NCI-H526 treated with DMSO at 0.1 percent for 48 hours (cell line): ENCODE results near the gene IRGQ.
"Not testable (repeated sequence)": the region's sequence is repeated elsewhere in the genome, so short reads cannot be mapped to it uniquely, and the experiment has no call there.

Experiments used
- DNase-seq: peaks from one replicate; lab custom pipeline; 2025; lab: John Stamatoyannopoulos, UW

IRGQ gene, protein sequence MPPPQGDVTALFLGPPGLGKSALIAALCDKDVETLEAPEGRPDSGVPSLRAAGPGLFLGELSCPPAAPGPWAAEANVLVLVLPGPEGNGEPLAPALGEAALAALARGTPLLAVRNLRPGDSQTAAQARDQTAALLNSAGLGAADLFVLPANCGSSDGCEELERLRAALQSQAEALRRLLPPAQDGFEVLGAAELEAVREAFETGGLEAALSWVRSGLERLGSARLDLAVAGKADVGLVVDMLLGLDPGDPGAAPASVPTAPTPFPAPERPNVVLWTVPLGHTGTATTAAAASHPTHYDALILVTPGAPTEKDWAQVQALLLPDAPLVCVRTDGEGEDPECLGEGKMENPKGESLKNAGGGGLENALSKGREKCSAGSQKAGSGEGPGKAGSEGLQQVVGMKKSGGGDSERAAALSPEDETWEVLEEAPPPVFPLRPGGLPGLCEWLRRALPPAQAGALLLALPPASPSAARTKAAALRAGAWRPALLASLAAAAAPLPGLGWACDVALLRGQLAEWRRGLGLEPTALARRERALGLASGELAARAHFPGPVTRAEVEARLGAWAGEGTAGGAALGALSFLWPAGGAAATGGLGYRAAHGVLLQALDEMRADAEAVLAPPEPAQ

DNA sequence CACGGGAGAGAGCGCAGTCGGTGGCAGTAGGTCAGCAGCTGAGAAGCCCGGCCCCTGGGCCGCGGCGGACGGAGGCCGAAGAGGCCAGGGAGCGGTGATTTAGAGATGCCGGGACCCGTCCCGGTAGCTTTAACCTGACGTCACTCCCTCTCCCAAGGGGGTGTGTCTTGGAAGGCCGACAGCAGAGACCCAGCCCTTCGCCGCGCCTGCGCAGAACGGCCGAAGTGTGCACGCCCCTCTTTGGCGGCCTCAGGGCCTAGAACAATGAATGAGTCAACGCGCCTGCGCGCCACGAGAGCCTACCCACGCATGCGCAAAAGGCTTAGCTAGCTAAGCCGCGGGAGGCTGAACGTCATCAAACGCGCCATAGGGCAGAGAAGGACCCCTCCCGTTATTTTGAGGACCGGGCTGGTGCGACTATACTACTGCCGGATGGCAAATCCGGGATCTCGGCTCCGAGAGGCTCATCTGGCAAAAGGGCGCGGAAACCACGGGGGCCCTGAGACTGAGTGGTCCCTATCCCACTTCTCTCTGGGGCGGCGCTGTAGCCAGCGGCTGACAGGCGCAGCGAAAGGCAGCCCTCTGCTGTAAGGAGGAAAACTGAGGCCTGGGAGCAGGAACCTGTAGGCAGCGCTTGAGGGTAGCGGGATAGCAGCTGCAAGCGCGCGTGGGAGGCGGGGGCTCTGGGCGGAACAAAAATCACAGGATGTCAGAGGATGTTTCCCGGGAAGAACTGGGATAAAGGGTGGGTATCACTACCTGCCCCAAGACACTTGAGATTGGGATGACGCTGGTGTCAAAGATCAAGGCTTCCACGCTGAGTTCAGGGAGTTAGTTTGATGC is at the start of gene IRGQ, which contains the start of gene ZNF576:
IRGQ (minus strand) TSS at position 136 of the 843 bp plus-strand sequence. CDS start 796 bp downstream, outside the sequence.
ZNF576 (plus strand) TSS at position 597 of the 843 bp plus-strand sequence. CDS start 514 bp downstream, outside the sequence.
- peak; percentile 99 for DNase-seq

DNA sequence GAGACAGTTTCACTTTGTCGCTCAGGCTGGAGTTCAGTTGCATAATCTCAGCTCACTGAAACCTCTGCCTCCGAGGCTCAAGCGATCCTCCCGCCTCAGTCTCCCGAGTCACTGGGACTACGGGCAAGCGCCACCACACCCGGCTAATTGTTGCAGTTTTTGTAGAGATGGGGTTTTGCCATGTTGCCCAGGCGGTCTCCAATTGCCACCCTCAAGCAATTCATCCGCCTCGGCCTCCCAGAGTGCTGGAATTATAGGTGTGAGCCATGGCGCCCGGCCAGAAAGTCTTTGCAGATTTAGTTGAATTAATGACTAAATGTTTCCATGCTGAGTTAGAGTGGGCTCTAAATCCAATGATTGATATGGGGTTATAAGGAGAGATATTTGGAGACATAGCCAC is 48.2 kb upstream of the IRGQ start:
- DNase-seq: no peak

DNA sequence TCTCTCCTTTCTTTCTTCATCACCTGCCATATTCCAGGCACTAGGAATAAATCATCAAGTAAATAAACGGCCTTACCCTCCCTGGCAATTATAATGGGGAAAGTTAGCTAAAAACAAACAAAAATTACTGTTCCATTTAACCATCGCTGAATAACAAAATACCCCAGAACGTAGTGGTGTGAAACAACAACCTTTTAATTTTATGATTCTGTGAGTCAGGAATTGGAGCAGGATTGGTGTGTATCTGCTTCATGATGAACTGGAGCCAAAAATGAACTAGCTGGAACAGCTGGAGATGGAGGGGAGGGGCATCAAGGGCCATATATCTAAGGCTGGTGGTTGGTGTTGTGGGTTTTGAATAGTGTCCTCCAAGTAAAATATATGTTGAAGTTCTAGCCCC is 47.4 kb upstream of the IRGQ start:
- DNase-seq: no peak

DNA sequence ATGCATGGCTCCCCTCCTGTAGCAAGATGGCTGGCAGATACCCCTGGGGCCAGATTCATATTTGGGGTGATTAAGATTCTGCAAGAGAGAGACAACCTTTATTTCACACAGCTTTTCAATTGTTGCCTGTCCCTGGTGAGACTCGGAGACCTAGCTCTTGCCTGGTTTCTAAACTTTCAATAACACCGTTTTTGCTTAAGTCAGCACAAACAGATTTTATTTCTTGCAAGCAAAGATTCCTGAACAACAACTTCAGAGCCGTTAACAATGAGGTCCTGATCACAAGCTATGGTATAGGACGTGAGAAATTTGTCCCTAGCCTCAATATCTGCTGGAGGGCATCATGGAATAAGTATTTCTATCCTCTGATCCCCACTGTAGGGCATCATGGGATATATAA is 46.6 kb upstream of the IRGQ start:
- no peak for DNase-seq

DNA sequence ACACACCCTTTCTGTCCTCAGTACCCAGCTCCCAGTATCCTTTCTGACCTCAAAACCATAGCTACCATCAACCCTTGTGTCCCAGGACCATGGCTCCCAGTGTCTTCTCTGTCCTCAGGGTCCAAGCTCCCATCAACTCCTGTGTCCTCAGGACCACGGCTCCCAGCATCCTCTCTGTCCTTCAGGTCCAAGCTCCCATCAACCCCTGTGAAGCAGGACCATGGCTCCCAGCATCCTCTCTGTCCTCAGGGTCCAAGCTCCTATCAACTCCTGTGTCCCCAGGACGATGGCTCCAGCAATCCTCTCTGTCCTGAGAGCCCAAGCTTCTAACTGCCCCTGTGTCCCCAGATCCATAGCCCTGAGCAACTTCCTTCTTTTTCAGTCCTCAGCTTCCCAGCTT is 45.4 kb upstream of the IRGQ start:
- DNase-seq: no peak

DNA sequence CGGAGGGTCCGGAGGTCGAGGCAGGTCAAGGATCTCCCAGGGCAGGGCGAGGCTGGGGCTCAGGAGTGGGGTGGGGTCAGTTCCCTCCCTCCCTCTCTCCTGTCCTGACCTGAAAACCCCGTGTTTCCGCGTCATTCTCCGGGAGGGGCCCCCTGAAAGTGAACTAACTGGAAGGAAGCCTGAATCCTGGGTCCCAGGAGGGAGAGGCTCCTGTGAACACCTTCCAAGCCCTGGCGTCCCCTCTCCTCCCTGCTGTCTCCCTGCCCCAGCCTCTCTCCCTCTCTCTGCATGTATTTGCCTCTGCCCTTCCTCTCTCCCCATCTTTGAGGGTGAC is 44.5 kb upstream of the IRGQ start:
- DNase-seq: no peak

DNA sequence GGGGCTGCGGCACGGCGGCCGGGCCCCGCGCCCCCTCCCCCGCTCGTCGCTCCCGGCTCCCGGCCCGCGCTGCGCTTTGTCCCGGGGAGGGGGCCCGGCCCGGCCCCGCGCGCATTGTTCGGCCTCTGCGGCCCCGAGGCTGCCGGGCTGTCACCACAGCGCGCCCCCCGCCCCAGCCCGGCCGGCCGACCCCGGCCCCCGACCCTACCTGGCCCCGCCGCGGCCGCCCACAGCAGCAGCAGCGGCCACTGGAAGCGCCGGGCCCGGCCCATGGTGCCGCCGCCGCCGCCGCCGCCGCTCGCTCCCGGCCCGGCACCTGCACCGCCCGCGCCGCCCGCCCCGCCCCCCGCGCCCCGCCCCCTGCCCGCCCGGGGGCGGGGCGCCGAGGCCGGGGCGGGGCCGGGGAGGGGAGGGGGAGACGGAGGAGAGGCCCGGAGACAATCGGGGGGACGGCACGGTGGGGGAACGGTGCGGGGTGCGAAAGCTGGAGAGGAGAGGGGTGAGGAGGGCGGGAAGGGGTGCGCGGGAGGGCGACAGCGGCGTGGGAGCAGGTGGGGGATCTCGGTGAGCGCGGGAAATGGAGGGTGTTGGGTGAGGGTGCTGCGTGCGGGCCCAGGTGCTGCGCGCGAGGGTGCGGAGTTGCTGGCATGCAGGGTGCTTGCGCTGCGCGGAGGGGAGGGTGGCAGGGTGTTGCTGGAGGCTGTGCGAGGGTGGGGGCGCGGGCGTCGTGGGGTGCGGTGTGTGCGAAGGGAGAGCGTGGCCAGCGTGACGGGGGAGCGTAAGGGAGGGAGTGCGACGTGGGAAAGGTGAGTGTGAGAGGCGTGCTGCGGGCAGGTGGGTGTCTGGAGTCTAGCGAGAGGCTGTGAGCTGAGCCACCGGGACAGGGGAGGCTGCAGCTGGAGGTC is 43.8 kb upstream of the IRGQ start, which contains the start of gene CADM4:
CADM4 (minus strand) TSS at position 332 of the 905 bp plus-strand sequence; CDS start at position 272, 60 bp downstream.
- DNase-seq: peak; percentile 55

DNA sequence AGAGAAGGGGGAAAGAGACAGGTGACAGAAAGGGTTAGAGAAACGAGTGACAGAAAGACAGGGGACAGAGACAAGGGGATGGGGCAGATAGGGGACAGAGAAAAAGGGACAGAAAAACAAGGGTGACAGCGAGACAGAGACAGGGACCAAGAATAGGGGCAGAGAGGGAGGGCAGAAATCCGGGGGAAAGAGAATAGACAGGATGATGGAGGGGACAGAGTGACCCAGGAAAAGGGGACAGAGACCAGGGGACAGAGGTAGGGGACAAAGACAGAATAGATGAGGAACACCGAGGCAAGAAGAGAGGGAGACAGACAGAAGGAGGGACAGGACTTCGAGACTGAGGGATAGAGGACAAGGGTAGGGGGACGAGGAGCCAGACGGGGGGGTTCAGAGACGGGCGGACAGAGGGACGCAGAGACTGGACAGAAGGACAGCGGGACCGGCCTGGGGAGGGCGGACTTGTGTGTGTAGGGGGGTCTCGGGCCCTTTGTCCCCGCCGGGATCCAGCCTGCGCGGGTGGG is 43.1 kb upstream of the IRGQ start:
- no peak for DNase-seq

DNA sequence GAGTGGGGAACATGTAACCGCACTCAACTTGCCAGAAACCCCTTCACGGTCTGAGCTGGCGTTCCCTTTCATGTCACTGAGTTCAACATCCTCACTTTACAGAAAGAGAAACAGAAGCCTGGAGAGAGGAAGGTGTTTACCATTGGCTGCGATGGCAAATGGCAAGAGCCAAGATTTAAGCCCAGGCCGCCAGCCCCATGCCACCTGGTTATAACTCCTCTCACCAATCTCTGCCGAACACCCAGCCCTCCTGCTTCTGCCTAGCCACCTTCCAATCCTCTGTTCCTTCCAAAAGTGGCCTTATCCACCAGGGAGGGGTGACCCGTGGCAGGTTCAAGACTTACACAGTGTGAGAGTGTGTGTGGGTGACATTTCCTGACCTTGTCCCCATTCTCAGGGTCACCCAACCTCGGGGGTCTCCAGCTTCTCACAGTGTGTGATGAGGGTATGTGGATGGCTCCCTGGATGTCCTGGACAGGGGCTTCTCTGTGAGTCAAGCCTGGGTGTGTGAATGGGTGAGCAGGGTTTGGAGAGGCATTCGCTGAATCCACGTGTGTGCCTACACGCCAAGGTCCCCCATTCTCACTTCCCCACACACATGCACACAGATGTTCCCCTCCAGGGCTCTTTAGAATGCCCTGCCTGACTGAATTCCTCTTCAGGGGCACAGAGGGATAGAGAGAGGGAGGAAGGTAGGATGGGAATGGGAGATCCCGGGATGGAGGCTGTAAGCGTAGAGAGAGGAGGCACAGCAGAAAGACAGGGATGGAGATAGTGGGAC is 42.5 kb upstream of the IRGQ start:
- no peak for DNase-seq

DNA sequence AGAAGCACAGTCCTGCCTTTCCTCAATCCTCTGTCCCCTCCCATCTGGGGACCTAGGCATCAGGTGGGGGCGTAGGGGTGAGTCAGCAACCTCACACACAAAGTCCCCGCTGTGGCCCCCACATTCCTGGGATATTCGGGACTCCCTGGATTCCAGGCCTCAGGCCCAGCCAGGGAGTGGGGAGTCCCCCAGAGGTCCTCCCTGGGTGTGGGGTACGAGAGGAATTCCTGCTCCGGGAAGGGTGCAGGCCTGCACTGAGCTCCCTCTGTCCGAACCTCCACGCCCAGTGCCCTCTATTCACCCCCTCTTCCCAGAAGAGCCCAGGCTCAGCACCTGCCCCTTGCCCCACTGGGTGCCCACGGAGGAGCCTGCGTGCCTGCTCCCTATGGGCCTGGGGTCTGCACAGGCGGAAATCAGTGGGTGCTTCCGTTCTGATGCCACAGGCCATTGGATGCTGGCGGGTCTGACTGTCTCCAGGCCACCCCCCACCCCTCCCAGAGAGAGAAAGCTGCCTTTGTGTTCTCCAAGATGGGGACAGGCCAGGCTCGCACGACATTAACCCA is 40.3 kb upstream of the IRGQ start:
- no peak for DNase-seq

DNA sequence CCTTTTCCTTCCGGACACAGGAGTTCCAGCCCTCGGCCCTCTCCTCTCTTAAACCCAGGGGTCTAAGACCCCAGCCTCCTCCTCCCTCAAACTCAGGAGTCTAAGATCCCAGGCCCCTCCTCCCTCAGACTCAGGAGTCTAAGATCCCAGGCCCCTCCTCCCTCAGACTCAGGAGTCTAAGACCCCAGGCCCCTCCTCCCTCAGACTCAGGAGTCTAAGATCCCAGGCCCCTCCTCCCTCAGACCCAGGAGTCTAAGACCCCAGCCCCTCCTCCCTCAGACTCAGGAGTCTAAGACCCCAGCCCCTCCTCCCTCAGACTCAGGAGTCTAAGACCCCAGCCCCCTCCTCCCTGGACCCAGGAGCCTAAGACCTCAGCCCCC is 39.6 kb upstream of the IRGQ start:
- not testable (repeated sequence) for DNase-seq

DNA sequence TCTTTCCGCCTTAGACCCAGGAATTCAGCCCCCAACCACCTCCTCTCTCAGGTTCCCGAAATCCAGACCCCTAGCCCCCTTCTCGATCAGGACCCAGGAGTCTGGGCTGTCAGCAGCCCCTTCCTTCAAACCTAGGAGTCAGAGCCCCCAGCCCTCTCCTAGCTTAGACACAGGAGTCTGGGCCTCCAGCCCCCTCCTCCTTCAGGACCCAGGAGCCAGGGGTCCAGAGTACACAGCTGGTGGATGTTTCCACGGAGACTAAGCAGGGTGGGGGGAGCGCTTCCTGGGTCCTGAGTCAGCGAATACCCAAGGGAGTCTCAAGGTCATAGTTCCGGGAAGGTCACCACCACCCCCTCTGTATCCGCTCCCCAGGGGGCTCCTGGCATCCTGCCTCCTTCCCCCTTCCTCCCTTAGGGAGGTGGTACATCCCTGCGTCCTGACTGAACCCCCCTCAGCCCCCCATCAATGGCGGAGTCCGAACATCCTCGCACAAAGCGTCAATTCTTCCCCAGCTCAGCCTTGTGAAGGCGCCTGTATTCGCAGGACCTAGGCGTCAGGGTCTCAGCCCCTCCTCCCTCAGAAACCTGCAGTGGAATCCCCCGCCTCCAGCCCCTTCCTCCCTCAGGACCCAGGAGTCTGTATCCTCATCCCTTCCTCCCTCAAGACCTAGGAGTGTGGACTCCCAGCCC is 39.1 kb upstream of the IRGQ start:
- no peak for DNase-seq

DNA sequence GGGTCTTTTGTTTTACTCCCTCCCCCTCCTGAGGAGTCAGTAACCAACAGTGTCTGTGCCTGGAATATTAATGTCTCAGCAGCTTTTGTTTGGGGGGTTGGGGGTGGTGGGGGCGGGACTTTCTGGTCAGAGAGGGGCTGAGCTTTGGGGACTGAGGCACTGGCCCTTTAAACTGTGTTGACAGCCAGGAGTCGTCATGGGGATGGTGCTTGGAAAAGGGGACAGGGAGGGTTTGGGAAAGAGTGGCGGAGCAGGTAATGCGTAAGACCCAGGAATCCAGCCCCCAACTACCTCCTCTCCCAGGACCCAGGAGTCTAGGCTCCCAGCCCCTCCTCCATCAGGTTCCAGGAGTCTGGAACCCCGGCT is 38.6 kb upstream of the IRGQ start:
- DNase-seq: no peak

DNA sequence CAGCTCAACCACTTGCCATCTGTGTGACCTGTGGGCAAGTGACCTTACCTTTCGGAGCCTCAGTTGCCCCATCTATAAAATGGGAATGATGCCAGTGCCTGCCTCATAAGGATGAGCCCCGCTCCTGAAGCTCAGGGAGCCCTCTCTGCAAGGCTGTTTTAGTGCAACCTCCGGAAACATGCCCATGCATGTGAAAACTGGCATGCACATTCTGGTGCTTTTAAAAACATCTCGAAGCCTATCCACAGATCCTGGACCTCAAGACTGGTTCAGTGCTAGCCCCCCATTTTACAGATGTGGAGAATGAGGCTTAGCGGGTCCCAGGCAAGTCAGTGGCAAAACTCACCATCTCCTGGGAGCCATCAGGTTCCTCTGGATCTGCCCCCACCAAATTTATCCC is 38.1 kb upstream of the IRGQ start:
- DNase-seq: no peak

DNA sequence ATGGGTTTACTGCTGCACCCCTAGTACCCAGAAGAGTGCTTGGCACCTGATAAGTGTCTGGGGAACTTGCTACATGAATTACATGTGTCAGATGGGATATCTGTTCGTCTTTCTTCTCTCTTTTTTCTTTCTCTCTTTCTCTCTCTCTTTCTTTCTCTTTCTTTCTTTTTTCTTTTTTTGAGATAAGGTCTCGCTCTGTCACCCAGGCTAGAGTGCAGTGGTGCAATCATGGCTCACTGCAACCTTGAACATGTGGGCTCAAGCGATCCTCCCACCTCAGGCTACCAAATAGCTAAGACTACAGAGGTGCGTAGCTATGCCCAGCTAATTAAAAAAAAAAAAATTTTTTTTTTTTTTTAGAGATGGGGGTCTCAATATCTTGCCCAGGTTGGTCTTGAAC is 37.6 kb upstream of the IRGQ start:
- no peak for DNase-seq

DNA sequence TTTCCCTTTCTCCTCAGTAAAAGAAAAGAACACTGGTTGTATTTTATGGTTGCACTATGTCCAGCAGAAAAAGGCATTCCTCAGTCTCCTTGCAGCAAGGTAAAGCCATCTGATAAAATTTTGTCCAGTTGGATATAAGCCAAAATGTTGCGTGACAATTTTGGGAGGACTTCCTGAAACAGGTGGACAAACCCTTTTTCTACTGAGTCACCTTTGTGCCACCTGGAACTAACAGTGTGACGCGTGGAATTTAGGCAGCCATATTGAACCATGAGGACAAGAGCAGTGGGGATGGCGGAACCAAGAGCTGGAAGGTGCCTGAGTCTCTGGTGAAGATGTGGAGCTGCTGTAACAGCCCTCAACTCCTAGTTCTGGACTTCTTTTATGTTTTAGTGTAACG is 35.6 kb upstream of the IRGQ start:
- no peak for DNase-seq

DNA sequence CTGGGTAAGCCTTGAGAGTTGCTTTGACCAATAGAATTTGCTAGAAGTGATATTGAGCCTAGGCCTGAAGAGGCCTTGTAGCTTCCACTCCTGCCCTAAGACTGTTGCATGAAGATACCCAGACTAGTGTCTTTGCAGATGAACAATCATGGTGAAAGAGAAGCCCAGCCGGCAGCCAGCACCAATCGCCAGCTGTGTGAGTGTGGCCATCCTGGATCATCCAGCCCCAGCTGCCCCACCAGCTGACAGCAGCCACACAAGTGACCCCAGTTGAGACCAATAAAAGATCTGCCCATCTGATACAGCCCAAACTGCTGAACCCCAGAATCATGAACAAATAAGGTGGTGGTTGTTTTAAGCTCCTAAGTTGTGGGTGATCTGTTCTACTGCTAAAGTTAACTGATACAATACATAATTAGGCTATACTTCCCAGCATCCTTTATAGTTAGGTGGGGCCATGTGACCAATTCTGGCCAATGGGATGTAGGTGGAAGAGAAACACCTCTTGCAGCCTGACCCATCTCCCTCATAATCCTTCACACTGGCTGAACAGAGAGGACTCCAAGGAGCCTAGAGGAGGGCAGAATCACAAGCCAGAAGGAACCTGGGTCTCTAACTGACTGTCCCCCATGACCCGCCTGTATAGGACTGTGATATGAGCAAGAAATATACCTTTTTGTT is 32.9 kb upstream of the IRGQ start:
- no peak for DNase-seq

DNA sequence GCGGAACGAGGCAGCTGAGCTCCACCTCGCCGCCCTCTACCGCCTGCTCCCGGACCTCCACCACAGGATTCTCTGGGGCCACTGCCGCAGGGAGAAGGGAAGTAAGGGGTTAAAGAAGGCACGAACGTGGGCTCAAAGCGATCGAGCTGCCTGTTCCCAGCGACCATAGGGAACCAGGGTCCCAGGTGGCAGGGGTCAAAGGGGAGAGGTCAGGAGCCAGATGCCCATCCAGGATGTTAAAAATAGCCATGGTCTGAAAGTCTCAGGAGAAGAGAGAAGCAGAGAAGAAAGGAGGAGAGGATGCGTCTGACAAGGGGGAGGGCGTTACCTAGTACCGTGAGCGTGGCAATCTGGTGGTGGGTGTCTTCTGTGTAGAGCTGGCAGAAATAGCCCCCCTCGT is 30.9 kb upstream of the IRGQ start:
- DNase-seq: no peak

DNA sequence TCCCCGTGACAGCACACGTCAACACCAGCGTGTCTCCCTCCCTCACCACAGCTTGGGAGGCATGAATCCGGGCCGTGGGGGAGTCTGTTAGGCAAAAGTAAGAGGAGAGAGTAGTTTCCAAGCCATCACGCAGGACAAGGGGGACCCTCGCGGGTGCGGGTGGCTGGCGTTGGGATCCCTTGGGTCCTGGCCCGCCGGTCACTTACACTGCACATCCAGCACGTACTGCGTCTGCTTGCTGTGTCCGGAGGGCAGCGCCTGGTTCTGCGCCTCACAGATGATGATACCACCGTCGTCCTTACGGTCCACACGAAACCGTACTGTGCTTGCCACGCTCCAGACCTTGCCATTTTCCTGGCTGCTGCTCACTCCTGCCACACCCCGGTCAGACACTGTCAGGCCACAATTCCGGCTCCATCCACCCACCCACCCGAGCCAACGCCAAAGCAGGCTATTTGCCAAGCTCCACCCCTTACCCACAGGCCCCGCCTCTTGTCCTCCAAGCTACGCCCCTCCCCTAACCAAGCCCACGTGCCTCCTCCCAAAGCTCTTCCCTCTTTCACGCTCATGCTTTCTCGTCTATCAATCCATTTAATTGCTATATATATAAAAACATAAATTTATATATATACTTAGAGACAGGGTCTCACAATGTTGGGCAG is 30.1 kb upstream of the IRGQ start:
- DNase-seq: no peak
